ENCODE results near the gene LZTR1.
"Not testable (repeated sequence)": the region's sequence is repeated elsewhere in the genome, so short reads cannot be mapped to it uniquely, and the experiment has no call there.

Gene LZTR1

GRCh38 chr22:21041937-21042336, 59.8 kb downstream of the LZTR1 start:
- no peak for DNase-seq

GRCh38 chr22:21042978-21043859, 61.1 kb downstream of the LZTR1 start:
- DNase-seq = no peak

- DNase-seq = no peak
Observed at GRCh38 chr22:21043860-21044535, 61.9 kb downstream of the LZTR1 start.

DNA sequence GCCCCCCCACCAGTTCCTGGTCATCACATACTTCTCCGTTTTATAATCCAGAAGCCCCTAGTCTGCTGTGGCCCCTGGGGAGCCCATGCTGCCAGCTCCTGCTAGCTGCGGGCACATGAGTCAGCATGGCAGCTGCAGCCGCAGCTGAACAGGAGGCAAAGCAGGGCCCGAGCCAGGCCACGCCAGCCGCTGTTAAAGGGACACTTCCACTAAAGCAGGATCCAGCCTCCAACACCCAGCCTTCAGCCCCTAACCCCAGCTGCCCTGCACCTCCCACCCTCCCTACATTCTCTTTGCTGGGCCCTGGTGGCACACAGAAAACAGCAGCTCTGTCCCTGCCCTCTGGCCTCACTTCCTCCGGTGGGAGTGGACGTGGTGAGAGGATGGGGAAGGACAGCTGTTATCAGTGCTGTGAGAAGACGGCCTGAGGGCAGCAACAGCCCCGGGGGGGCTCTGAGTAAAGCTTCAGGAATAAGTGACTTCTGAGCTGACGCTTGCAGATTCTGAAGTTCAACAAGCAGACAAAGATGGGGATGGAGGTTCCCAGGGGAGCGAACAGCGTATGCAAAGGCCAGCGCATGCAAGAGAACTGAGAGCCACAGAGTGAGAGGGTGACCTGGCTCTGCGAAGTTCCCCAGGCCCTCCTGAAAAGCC, 63.0 kb downstream of the LZTR1 start:
- DNase-seq = no peak

- DNase-seq = peak; percentile 54
Observed at GRCh38 chr22:21045585-21046294, 63.6 kb downstream of the LZTR1 start, which contains the start of gene LRRC74B. LRRC74B (plus strand) TSS chr22:21045946; CDS start chr22:21045987, 41 bp downstream.

- DNase-seq = no peak
Observed at GRCh38 chr22:21047035-21047661, 65.1 kb downstream of the LZTR1 start.

DNA sequence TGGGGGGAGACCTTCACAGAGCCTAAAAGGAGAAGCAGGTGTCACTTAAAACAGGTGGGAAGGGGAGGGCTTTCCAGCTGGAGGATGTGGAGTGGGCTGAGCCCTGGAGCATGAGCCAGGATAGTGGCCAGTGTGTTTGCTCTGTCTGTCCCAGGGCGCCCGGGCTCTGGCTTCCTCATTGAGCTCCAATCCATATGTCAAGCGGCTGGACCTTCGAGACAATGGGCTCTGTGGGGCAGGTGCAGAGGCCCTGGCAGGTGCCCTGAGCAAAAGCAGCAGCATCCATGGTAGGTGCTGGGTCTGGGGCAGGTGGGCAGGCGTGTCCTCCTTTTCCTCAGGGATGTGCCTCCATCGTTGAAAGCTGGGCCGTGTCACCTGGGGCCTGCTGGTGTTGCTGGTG, 65.6 kb downstream of the LZTR1 start:
- no peak for DNase-seq

DNA sequence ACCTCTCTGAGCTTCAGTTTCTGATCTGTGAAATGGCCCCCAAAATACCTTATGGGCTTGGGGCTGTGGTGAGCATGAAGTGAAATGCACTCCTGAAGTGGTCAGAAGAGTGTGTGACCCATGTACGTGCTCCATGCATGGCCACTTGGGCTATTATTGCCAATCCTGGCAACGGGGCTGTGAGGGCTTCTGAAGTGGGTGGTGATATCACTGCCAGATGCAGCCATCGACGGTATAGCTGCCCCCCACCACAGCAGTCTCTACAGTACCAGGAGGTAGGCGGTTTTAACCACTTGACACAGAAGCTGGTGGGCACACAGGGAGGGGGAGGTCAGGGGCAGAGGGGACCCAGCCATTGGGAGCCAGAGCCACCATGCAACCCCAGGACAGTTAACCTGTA, 66.4 kb downstream of the LZTR1 start:
- not testable (repeated sequence) for DNase-seq
